Calu3 (cell line): ENCODE measurements around the gene PDZD7. TPM values are rescaled to one million over a fixed set of nuclear protein-coding genes. Genes with fewer than 3 reads are reported as not detected.

ENCODE experiments used
- BruUV-seq: library from RNA; stranded (reverse); fragments of 400-500 nt; replicated peaks from 2 replicates; lab custom pipeline; 2021; lab: Mats Ljungman, UMichigan
- CTCF ChIA-PET: fragments of 300-600 bp; sonication (Branson Sonifier 250); formaldehyde crosslinking; loops from one replicate; lab custom pipeline; 2022; ENCODE audit warnings: antibody characterized with exemption; lab: Charles Lee
- DNase-seq: peaks from one replicate; pipeline ENCODE4 v3.0.0; 2022
- H3K27ac Mint-ChIP-seq: one replicate; pipeline ENCODE4 v1.8.0; 2022; ENCODE audit warnings: mixed read lengths; ENCODE audit not compliant: unreplicated experiment
- H3K27me3 Mint-ChIP-seq: one replicate; pipeline ENCODE4 v1.8.0; 2022; ENCODE audit warnings: mixed read lengths; ENCODE audit not compliant: unreplicated experiment
- H3K36me3 Mint-ChIP-seq: one replicate; pipeline ENCODE4 v1.8.0; 2022; ENCODE audit warnings: mild to moderate bottlenecking, moderate library complexity, mixed read lengths; ENCODE audit not compliant: insufficient read depth, unreplicated experiment
- H3K4me1 Mint-ChIP-seq: one replicate; pipeline ENCODE4 v1.8.0; 2022; ENCODE audit warnings: mild to moderate bottlenecking, low read depth, mixed read lengths; ENCODE audit not compliant: unreplicated experiment
- H3K4me3 Mint-ChIP-seq: one replicate; pipeline ENCODE4 v1.8.0; 2022; ENCODE audit warnings: mild to moderate bottlenecking, low read depth, moderate library complexity, mixed read lengths; ENCODE audit not compliant: unreplicated experiment
- H3K9me3 Mint-ChIP-seq: one replicate; pipeline ENCODE4 v1.8.0; 2022; ENCODE audit warnings: low read depth, mixed read lengths; ENCODE audit not compliant: unreplicated experiment
- intact Hi-C: fragments of 100-400 bp; cut with micrococcal nuclease; formaldehyde crosslinking; loops from one replicate; pipeline ENCODE4 v1.10.0; 2022; ENCODE audit not compliant: unreplicated experiment
- total RNA-seq: library from RNA; stranded (reverse); gene quantifications from 2 replicates; pipeline ENCODE4 v1.2.3, GENCODE V29; 2022
- TF ChIP-seq, protein P1 (sequence below): fragments of 200-600 bp; IDR thresholded peaks from one replicate; pipeline ENCODE4 v1.8.0; 2022; ENCODE audit warnings: antibody characterized with exemption; ENCODE audit not compliant: unreplicated experiment

PDZD7 gene
- total RNA-seq, 1 experiment from 2014 or later = 1.3 TPM

DNA sequence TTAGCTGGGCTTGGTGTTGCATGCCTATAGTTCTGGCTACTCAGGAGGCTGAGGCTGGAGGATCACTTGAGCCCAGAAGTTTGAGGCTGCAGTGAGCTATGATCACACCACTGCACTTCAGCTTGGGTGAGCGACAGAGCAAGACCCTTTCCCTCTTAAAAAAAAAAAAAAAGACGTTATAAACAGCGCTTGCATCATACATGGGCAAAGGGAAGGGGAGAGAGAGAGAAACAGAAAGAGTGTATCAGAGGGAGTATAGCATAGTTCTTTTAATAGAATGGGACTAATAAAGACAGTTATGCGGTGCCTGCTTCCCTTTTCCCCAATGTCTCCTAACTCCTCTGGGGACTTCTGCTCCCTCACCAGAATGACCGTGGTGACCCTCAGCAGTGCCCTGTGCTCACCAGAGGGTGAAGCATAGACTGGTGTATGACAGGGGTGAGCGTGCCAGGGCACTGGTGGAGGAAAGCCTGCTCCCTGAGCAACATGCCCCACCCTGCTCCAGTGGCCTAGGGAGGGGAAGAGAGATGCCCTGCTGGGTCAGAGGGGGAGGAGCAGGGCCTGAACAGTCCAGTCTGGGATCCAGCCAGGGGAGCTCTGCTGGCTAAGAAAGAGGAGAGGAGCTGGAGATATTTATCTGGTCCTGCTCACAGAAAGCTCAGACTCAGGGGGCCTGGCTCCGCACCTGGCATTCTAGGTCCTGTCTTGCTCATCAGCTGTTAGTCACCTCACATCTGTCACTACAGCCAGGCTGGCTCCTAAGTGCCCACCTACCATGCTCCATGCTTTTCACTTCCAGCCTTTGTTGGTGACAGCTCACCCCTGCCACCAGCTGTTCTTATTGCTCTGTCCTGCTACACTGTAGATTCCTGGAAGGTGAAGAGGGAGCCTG, 2.2 kb downstream of the PDZD7 start:
- BruUV-seq = no TSS peak
- Mint-ChIP-seq H3K4me3 (no peak overlapping the region), H3K9me3 (no peaks in the 10 kb centered on the region), H3K27ac (no peak overlapping the region), H3K27me3 (no peaks in the 10 kb centered on the region), H3K36me3 (peaks cover 31% of the 10 kb centered on the region), H3K4me1 (peaks cover 6% of the 10 kb centered on the region)
- intact Hi-C loops = no loop called here
- TF ChIP-seq, protein P1, sequence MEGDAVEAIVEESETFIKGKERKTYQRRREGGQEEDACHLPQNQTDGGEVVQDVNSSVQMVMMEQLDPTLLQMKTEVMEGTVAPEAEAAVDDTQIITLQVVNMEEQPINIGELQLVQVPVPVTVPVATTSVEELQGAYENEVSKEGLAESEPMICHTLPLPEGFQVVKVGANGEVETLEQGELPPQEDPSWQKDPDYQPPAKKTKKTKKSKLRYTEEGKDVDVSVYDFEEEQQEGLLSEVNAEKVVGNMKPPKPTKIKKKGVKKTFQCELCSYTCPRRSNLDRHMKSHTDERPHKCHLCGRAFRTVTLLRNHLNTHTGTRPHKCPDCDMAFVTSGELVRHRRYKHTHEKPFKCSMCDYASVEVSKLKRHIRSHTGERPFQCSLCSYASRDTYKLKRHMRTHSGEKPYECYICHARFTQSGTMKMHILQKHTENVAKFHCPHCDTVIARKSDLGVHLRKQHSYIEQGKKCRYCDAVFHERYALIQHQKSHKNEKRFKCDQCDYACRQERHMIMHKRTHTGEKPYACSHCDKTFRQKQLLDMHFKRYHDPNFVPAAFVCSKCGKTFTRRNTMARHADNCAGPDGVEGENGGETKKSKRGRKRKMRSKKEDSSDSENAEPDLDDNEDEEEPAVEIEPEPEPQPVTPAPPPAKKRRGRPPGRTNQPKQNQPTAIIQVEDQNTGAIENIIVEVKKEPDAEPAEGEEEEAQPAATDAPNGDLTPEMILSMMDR = no peak
- no peak for DNase-seq
- CTCF ChIA-PET = interaction anchor here (0.6 to 1.4 kb wide), 3 partner anchors 9 to 14 kb away, joined by 3 to 6 read pairs (median 5); no protein-coding TSS in a partner anchor

DNA sequence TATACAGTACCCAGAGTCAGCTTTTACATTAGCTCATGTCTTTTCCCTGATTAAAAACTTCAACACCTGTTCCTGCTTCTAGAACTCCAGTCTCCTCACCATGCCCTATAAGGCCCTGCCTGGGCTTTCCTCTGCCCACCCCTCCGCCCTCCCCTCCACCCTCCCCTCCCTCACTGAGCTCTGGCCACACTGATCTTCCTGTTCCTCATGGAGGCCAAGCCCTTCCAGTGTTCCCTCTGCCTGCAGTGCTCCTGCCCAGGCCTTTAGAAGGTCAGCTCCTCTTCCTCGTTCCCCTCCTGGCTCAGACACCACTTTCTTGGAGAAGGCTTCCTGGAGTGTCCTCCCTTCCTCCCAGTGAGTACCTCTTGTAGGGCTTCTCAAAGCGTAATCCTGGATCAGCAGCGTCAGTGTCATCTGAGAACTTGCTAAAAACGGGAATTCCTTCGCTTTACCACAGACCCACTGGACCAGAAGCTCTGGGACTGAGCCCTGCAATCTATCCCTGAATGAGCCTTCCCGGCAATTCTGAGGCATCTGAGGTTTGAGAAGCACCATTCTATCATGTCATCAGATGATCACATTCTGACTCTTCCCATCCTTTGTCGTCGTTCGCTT, 3.7 kb downstream of the PDZD7 start:
- intact Hi-C loops = no loop called here
- no peak for DNase-seq
- H3K4me1 Mint-ChIP-seq = no peaks in the 10 kb centered on the region
- CTCF ChIA-PET = interaction anchor here (0.6 to 0.8 kb wide), 2 partner anchors 13 to 16 kb away, joined by 4 read pairs; no protein-coding TSS in a partner anchor
- no peak overlapping the region for H3K27ac Mint-ChIP-seq
- no peaks in the 10 kb centered on the region for H3K27me3 Mint-ChIP-seq
- peaks cover 18% of the 10 kb centered on the region for H3K36me3 Mint-ChIP-seq
- no TSS peak for BruUV-seq
- TF ChIP-seq, protein P1 = no peak
- no peaks in the 10 kb centered on the region for H3K9me3 Mint-ChIP-seq
- no peak overlapping the region for H3K4me3 Mint-ChIP-seq

DNA sequence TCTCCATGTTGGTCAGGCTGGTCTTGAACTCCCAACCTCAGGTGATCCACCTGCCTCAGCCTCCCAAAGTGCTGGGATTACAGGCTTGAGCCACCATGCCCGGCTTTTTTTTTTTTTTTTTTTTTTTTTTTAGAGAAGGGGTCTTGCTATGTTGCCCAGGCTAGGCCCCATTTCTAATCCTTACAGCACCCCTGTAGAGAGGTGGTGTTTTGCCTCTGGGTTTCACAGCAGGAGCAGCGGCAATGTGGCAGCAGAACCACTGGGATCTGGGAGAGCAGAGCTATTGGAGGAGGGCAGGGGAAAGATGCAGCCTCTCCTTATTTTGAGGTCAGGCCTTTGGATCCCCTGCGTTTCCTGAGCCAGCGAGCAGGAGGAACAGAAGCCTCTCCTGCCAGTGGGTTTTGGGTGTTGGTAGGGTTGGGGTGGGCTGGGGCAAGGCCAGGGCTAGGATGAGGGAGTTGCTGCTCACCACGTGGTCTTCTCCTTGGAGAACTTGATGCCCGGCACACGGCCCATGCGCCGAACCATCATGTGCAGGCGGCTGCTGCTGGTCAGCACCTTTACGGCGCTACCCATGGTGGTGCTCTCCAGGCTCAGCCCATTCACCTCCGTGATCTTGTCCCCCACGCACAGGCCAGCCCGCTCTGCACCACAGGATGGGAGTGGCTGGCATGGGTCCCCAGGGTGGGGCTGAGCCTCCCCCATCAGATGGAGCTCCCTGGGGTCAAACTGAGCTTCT, 7.8 kb downstream of the PDZD7 start:
- intact Hi-C loops = no loop called here
- TF ChIP-seq, protein P1 = no peak

DNA sequence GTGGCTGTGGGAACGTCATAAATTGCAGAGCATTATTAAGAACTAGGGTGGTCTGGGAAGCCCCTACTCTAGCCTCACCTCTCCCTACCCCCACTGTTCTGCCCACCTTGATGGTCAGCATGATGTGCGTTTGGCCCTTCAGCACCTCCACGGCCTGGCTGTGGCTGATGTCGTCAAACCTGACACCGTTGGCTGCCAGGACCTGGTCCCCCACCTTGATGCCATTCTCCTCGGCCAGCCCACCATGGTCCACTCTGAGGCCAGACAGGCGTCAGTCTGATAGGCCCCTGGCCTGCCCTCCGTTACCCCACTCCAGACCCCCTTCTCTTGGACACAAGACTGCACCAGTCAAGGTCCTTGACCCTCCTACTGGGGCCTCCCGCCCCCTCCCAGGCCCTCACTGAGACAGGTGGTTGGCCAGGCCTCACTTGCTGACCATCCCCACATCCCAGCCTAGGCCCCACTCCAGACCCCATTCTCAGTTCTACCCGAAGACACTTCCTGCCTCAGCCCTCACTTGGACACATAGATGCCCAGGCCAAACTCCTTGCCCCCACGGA, 9.2 kb downstream of the PDZD7 start:
- TF ChIP-seq, protein P1 = no peak
- Mint-ChIP-seq H3K27me3 (peaks cover 33% of the 10 kb centered on the region), H3K4me1 (no peaks in the 10 kb centered on the region), H3K36me3 (no peaks in the 10 kb centered on the region), H3K27ac (no peak overlapping the region), H3K9me3 (no peaks in the 10 kb centered on the region), H3K4me3 (no peak overlapping the region)
- intact Hi-C loops = no loop called here
- no TSS peak for BruUV-seq
- no peak for DNase-seq
- CTCF ChIA-PET = no interaction called here

More for the DNA sequence above, 7.8 kb downstream of the PDZD7 start:
- Mint-ChIP-seq H3K27me3 (peaks cover 20% of the 10 kb centered on the region), H3K27ac (no peak overlapping the region), H3K4me3 (no peak overlapping the region), H3K36me3 (no peaks in the 10 kb centered on the region), H3K9me3 (no peaks in the 10 kb centered on the region), H3K4me1 (no peaks in the 10 kb centered on the region)
- no peak for DNase-seq
- CTCF ChIA-PET = no interaction called here
- no TSS peak for BruUV-seq
